ENCODE measurements around the gene GRID2. TPM values are rescaled to one million over a fixed set of nuclear protein-coding genes. Genes with fewer than 3 reads are reported as not detected.

Gene GRID2
- polyA plus RNA-seq, 1 experiment, result not detected

GRCh38 chr4:92862509-92862908 lies 558.7 kb downstream of the GRID2 start:
- no peak overlapping the region for H3K27ac ChIP-seq (ENCODE audit: low read depth, low read length)
- no peak for DNase-seq (ENCODE audit: low read depth, low spot score)
- H3K4me3 ChIP-seq (ENCODE audit: low read depth, low read length), result no peak overlapping the region
- POLR2A ChIA-PET, result no interaction called here
- CTCF ChIA-PET, result no interaction called here
- no peaks in the 10 kb centered on the region for H3K27me3 ChIP-seq (ENCODE audit: control insufficient read depth, insufficient read depth, low read length)
- no peaks in the 10 kb centered on the region for H3K9me3 ChIP-seq (ENCODE audit: control insufficient read depth, insufficient read depth, low read length)
- TF ChIP-seq, protein P1, sequence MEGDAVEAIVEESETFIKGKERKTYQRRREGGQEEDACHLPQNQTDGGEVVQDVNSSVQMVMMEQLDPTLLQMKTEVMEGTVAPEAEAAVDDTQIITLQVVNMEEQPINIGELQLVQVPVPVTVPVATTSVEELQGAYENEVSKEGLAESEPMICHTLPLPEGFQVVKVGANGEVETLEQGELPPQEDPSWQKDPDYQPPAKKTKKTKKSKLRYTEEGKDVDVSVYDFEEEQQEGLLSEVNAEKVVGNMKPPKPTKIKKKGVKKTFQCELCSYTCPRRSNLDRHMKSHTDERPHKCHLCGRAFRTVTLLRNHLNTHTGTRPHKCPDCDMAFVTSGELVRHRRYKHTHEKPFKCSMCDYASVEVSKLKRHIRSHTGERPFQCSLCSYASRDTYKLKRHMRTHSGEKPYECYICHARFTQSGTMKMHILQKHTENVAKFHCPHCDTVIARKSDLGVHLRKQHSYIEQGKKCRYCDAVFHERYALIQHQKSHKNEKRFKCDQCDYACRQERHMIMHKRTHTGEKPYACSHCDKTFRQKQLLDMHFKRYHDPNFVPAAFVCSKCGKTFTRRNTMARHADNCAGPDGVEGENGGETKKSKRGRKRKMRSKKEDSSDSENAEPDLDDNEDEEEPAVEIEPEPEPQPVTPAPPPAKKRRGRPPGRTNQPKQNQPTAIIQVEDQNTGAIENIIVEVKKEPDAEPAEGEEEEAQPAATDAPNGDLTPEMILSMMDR (IDR thresholded peaks at IDR 0.05; ENCODE audit: low read depth, low read length), result no peak

DNA sequence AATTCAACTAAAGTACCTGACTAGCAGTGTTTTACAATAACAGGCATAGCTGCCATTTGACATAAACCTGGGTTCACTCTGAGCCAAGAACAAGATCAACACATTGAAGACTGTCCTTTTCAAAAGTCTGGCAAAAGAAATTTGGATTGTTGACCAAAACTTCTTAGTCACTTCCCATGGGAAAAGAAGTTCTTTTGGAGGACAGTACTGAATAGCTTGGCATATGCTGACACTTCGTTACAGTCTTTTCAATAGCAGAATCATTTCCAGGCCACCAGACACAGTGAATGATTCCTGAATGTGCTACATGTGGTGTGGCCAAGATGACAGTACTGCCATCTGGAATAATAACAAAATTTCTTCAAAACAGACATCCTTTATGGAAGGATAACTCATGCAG lies 560.3 kb downstream of the GRID2 start:
- Histone ChIP-seq H3K27me3 (ENCODE audit: control insufficient read depth, insufficient read depth, low read length) (no peaks in the 10 kb centered on the region), H3K4me3 (ENCODE audit: low read depth, low read length) (no peak overlapping the region), H3K9me3 (ENCODE audit: control insufficient read depth, insufficient read depth, low read length) (no peaks in the 10 kb centered on the region), H3K27ac (ENCODE audit: low read depth, low read length) (no peak overlapping the region)
- DNase-seq (ENCODE audit: low read depth, low spot score), result no peak
- CTCF ChIA-PET, result no interaction called here
- POLR2A ChIA-PET, result no interaction called here
- TF ChIP-seq, protein P1 (IDR thresholded peaks at IDR 0.05; ENCODE audit: low read depth, low read length), result no peak

- Histone ChIP-seq H3K9me3 (ENCODE audit: control insufficient read depth, insufficient read depth, low read length) (no peaks in the 10 kb centered on the region), H3K4me3 (ENCODE audit: low read depth, low read length) (no peak overlapping the region), H3K27me3 (ENCODE audit: control insufficient read depth, insufficient read depth, low read length) (no peaks in the 10 kb centered on the region), H3K27ac (ENCODE audit: low read depth, low read length) (no peak overlapping the region)
- TF ChIP-seq, protein P1 (IDR thresholded peaks at IDR 0.05; ENCODE audit: low read depth, low read length), result no peak
- POLR2A ChIA-PET, result no interaction called here
- no peak for DNase-seq (ENCODE audit: low read depth, low spot score)
- CTCF ChIA-PET, result no interaction called here
These were observed 568.8 kb downstream of the GRID2 start for GRCh38 chr4:92872604-92873003.

- ChIA-PET CTCF (no interaction called here), POLR2A (no interaction called here)
- no peak overlapping the region for H3K4me3 ChIP-seq (ENCODE audit: low read depth, low read length)
- H3K9me3 ChIP-seq (ENCODE audit: control insufficient read depth, insufficient read depth, low read length), result no peaks in the 10 kb centered on the region
- H3K27me3 ChIP-seq (ENCODE audit: control insufficient read depth, insufficient read depth, low read length), result no peaks in the 10 kb centered on the region
- DNase-seq (ENCODE audit: low read depth, low spot score), result no peak
- TF ChIP-seq, protein P1 (IDR thresholded peaks at IDR 0.05; ENCODE audit: low read depth, low read length), result no peak
- H3K27ac ChIP-seq (ENCODE audit: low read depth, low read length), result no peak overlapping the region
These were observed 581.9 kb downstream of the GRID2 start for GRCh38 chr4:92885632-92886031.

DNA sequence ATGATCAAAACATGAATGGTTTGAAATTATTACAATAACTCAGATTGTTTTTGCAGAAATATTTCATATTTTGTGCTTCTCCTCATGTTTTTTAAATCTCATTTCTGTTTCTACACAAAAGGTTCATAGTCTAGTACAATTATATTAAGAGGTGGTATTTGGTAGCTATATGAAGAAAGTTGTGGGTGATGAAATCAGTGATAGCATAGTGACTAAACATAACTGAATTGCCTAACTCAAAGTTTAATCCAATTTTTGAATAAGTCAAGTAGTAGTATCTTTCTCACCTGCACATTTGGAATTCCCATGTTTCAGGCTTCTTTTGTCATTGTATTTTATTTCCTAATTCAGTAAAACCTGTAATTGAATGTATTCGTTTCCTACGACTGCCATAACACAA lies 648.7 kb downstream of the GRID2 start:
- Histone ChIP-seq H3K27me3 (ENCODE audit: control insufficient read depth, insufficient read depth, low read length) (no peaks in the 10 kb centered on the region), H3K9me3 (ENCODE audit: control insufficient read depth, insufficient read depth, low read length) (no peaks in the 10 kb centered on the region), H3K27ac (ENCODE audit: low read depth, low read length) (no peak overlapping the region), H3K4me3 (ENCODE audit: low read depth, low read length) (no peak overlapping the region)
- ChIA-PET CTCF (no interaction called here), POLR2A (no interaction called here)
- no peak for DNase-seq (ENCODE audit: low read depth, low spot score)
- TF ChIP-seq, protein P1 (IDR thresholded peaks at IDR 0.05; ENCODE audit: low read depth, low read length), result no peak

Measured in AG04450 (cell line).